ENCODE data around the gene USP6NL. TPM values are rescaled to one million over a fixed set of nuclear protein-coding genes. Genes with fewer than 3 reads are reported as not detected.

The USP6NL gene
- total and polyA plus RNA-seq, 2 of the 8 experiments (the other 6 are each of a cell fraction or from before 2014, with no cell fraction given) = 10.9 to 28.8 TPM

- TF ChIP-seq FOSL1 (IDR thresholded peaks at IDR 0.05; ENCODE audit: insufficient read depth, low read depth, low read length) (no peak), RNF2 (IDR thresholded peaks at IDR 0.05; ENCODE audit: borderline replicate concordance, low read depth, low read length, missing control alignments, poor library complexity, severe bottlenecking) (no peak), SRF (IDR thresholded peaks at IDR 0.05; ENCODE audit: low read depth, low read length) (no peak; the same call in 1 of the 2 replicates), GABPA (IDR thresholded peaks at IDR 0.05; ENCODE audit: borderline replicate concordance, insufficient read depth, low read length) (no peak), EGR1 (IDR thresholded peaks at IDR 0.05; ENCODE audit: borderline replicate concordance, low read depth, low read length) (no peak), SP2 (IDR thresholded peaks at IDR 0.05; ENCODE audit: low read length) (no peak), CEBPB (IDR thresholded peaks at IDR 0.05; ENCODE audit: low read depth, low read length) (no peak), USF2 (IDR thresholded peaks at IDR 0.05; ENCODE audit: low read length) (peak; percentile 62), ZNF274 (IDR thresholded peaks at IDR 0.05; ENCODE audit: borderline replicate concordance, extremely low read depth, low read length) (no peak), YY1 (IDR thresholded peaks at IDR 0.05; ENCODE audit: low read depth, low read length) (peak; percentile 94), BACH1 (IDR thresholded peaks at IDR 0.05; ENCODE audit: low read length) (no peak), CBX8 (IDR thresholded peaks at IDR 0.05; ENCODE audit: borderline replicate concordance, low read depth, low read length) (no peak), MAFK (IDR thresholded peaks at IDR 0.05; ENCODE audit: low read depth, low read length) (no peak), RAD21 (IDR thresholded peaks at IDR 0.05 in 1 of 2, conservative IDR thresholded peaks at IDR 0.05 in 1 of 2; ENCODE audit: low read depth in 2 of 2, low read length in 2 of 2) (peak in 1 of 2 experiments; percentile 28; a peak in 1 of 4 replicates), RFX5 (IDR thresholded peaks at IDR 0.05; ENCODE audit: borderline replicate concordance, low read depth, low read length) (no peak), SP1 (IDR thresholded peaks at IDR 0.05; ENCODE audit: low read depth, low read length) (no peak), EP300 (IDR thresholded peaks at IDR 0.05; ENCODE audit: borderline replicate concordance in 1 of 2, low read depth in 2 of 2, low read length in 2 of 2) (peak in 1 of 2 experiments; percentile 26; a peak in 1 of 3 replicates), SAP30 (IDR thresholded peaks at IDR 0.05; ENCODE audit: insufficient read depth, insufficient replicate concordance, low read length) (no peak), MAX (IDR thresholded peaks at IDR 0.05) (peak; percentile 78), TEAD4 (IDR thresholded peaks at IDR 0.05; ENCODE audit: low read depth, low read length) (no peak; the same call in 1 of the 2 replicates), TCF12 (IDR thresholded peaks at IDR 0.05; ENCODE audit: low read depth, low read length) (no peak), RXRA (IDR thresholded peaks at IDR 0.05; ENCODE audit: insufficient read depth, low read depth, low read length) (no peak), CREB1 (IDR thresholded peaks at IDR 0.05) (no peak)
Observed at GRCh38 chr10:11611248-11612020, at the start of gene USP6NL (continued).
